HG03095 (cell line): ENCODE results near the gene EID2.
A peak's percentile ranks its signal among the peaks of the same experiment; 100 is the strongest.

Experiments used
- ATAC-seq: cut with Tn5 transposase; IDR thresholded peaks from one replicate; pipeline ENCODE4 v1.9.1; 2021; ENCODE audit warnings: moderate library complexity; ENCODE audit not compliant: unreplicated experiment

EID2 gene, protein sequence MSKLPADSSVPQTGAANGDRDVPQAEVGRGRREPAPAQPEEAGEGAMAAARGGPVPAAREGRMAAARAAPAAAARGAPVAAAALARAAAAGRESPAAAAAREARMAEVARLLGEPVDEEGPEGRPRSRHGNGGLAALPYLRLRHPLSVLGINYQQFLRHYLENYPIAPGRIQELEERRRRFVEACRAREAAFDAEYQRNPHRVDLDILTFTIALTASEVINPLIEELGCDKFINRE

GRCh38 chr19:39539518-39540332, at the start of gene EID2:
EID2 (minus strand) TSS chr19:39540161; CDS start chr19:39540079, 82 bp downstream.
- ATAC-seq = peak; percentile 76

GRCh38 chr19:39588066-39588465, 48.1 kb upstream of the EID2 start:
- no peak for ATAC-seq

- no peak for ATAC-seq
Measured at GRCh38 chr19:39587496-39587895, 47.5 kb upstream of the EID2 start.

DNA sequence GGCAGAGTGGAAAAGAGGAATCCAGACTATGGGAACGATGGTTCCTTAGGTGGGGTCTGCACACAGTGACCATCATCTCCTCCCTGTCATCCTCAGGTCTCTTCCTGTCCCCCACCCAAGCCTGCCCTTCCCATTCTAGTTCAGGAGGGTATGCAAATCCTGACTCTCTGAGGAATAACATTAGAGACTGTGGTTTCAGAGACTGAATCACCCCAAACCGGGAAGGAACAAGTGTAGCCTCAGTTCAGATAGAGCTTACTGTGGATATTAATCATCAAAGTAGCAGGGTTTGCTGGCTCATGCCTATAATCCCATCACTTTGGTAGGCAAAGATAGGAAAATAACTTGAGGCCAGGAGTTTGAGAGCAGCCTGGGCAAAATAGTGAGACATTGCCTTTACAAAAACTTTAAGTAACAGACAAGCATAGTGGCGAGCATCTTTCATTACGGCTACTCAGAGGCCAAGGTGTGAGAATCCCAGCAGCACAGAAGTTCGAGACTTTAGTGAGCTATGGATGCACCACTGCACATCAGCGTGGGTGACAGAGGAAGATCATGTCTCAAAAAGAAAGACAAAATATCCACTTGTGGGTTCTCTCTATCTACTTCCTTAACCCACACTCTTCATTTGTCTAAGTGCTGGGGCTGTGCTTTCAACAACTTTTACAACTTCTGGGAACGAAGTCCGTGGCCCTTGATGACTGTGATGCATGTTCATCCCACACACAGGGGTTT, 43.1 kb upstream of the EID2 start:
- ATAC-seq = no peak

GRCh38 chr19:39582442-39582841, 42.5 kb upstream of the EID2 start:
- no peak for ATAC-seq

GRCh38 chr19:39568604-39569003, 28.6 kb upstream of the EID2 start:
- ATAC-seq = no peak

DNA sequence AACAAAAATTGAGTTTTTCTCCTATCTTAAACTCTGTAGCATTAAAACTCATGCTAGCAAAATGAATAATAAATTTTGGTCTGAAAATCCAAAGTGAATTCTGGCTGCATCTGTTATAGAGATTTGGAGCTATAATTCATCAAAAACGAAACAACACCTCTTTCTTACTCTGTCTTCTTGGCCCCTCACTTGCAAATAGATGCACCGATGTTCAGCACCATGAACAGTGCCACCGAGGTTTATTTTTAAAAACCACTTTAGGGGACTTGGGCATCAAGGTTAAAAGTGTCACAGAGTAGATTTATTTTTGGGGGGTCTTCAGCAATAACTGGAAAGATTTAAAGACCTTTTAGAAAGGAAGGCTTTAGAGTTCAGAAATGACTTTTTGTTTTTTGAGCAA, 26.1 kb upstream of the EID2 start:
- ATAC-seq = no peak

DNA sequence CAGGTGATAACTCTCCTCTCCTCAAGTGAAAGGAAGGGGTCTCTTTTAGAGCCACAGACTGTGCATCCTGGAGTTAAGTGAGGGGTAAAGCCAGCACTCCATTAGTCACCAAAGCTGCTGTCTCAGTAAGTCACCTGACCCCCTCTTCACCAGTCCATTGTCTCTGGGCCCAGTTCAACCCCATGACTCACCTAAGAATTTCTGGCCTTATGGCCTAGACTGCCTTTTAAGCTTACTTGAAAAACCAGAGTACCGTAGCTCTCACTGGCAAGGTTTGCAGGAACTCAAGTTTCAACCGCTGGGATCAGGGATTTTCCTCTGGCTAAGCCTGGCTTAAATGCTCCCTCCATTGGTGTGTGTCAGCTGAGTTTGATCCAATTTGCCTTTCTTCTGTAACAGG, 23.4 kb upstream of the EID2 start:
- no peak for ATAC-seq

DNA sequence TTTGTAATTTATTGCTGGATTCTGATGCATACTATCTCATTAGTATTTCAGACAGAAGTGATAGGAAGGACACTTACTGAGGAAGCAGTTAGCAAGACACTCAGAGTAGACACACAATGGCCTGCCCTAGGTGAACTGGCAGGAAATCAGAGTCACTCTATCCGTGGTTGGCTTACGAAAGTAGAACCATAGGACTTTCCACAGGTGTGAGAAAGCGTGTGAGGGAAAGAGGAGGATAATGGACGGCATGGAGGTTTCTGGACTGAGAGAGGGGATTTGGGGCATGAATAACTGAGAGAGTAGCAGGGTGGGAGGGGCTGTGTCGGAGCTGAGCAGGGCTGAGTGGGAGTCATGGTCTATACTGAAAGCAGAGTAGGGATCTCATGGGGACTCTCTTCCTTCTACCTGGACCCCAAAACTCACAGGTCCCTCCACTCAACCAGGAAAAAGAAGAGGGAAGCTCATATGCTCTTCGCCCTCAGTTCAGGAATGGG, 18.7 kb upstream of the EID2 start:
- peak; percentile 22 for ATAC-seq

GRCh38 chr19:39557811-39558623, 18.1 kb upstream of the EID2 start:
- peak; percentile 60 for ATAC-seq

GRCh38 chr19:39555883-39556282, 15.9 kb upstream of the EID2 start:
- ATAC-seq = no peak

- no peak for ATAC-seq
Measured at GRCh38 chr19:39554701-39555311, 14.8 kb upstream of the EID2 start.

DNA sequence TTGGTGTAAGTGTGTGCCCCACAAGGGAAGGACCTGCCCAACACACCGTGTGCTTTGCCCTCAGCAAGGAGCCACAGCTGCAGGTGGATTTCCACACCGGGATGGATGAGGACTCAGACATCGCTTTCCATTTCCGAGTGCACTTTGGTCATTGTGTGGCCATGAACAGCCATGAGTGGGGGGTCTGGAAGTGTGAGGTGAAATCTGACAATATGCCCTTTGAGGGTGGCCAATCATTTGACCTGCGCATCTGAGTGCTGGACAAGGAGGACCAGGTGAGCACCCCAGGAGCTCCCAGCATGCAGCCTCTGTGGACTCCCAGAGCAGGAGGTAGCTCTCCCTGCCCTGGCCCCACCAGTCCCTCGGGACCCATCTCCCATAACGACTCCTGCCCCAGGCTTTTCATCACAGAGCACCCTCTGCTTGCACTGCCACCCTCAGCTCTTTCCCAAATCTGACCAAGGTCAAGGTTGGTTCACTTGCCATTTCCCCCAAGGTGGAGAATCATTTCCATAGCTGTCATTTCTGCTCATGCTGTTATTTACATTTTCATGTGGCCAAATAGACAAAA, 13.2 kb upstream of the EID2 start:
- ATAC-seq = no peak

- ATAC-seq = no peak
Measured at GRCh38 chr19:39550197-39550596, 10.2 kb upstream of the EID2 start.

DNA sequence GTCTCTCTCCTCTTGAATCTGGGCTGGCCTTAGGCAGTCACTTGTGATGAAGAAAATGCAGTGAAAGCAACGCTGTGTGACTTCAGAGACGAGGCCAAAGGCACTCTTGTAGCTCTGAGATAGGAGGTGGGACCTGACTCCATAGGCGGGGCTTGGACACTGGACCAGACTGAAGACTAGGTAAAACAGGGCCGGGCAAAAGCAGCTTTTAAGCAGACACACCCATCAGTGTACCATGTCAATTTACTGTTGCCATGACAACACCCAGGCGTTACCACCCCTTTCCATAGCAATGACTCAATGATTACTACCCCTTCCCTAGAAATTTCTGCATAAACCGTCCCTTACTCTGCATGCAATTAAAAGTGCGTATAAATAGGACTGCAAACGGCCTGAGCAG, 6.6 kb upstream of the EID2 start:
- ATAC-seq = no peak

- ATAC-seq = no peak
Measured at GRCh38 chr19:39544911-39545310, 5.0 kb upstream of the EID2 start.

DNA sequence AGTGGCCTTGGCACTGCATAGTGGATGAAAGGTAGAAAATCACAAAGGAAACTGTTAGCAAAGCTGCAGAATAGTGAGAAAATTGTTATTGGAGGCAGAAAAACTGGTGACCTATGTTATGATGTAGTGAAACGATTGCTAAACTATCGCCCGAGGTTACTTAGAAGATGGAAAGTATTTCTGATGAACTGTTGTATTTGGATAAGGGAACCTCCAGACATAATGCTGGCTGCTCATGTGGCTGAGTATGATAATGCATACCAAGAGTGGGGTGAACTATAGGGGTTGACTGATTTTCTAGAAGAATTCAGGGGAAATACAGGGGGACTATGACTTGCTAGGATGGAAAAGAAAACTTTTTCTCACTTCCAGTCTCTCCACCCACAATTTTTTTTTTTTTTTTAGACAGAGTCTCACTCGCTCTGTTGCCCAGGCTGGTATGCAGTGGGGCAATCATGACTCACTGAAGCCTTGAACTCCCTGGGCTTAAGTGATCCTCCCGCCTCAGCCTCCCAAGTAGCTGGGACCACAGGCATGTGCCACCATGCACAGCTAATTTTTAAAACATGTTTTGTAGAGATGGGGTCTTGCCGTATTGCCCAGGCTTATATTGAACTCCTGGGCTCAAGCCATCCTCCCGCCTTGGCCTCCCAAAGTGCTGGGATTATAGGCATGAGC, 4.4 kb upstream of the EID2 start:
- ATAC-seq = no peak

DNA sequence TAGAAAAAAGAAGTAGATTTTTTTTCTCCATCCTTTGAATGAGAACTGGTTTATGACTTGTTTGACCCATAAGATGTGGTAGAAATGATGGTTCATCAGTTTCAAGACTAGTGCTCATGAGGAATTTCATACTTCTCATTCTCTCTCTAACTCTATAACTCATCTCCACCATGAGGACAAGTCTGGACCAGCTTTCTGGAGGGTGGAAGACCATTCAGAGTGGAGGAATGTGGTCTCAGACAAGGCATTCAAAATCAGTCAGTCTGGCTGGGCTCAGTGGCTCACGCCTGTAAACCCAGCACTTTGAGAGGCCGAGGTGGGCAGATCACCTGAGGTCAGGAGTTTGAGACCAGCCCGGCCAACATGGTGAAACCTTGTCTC, 3.5 kb upstream of the EID2 start:
- no peak for ATAC-seq

- ATAC-seq = no peak
Measured at GRCh38 chr19:39542206-39542605, 2.2 kb upstream of the EID2 start.

DNA sequence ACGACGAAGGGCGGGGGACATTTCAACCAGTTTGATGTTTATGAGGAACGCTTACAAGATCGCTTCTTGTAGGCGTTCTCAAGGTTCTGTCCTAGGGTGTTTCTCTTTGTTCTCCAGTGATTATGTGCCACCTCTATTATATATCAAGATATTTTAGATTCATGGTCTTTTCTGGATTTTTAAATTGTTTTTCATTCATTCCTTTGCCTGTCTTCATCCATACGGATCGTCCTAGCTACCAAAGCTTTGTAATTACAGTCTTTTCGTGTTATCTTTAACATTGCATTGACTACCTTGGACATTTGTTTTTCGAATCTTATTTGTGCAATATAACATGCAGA, 342 bp upstream of the EID2 start:
- ATAC-seq = no peak
